ENCODE data around the gene GNE.
"Not testable (repeated sequence)": the region's sequence is repeated elsewhere in the genome, so short reads cannot be mapped to it uniquely, and the experiment has no call there.

Gene GNE

DNA sequence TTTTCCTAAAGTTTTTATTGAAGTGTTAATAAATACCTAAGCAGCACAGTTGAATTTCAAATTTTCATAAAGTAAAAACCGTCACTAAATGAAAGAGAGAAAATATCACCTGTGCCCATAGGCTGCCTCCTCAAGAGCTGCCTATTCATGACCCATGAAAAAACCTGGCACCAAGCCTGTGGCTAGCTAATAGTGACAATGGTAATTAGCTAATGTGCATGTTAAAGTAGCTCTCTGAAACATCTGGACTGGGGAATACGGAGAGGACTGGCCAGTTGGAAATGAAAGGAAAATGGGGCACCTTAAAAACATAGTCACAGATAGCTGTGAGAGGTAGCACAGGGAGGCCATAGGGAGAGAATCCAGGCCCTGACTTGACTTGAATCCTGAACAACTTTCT lies 5.4 kb upstream of the GNE start:
- DNase-seq, result no peak

DNA sequence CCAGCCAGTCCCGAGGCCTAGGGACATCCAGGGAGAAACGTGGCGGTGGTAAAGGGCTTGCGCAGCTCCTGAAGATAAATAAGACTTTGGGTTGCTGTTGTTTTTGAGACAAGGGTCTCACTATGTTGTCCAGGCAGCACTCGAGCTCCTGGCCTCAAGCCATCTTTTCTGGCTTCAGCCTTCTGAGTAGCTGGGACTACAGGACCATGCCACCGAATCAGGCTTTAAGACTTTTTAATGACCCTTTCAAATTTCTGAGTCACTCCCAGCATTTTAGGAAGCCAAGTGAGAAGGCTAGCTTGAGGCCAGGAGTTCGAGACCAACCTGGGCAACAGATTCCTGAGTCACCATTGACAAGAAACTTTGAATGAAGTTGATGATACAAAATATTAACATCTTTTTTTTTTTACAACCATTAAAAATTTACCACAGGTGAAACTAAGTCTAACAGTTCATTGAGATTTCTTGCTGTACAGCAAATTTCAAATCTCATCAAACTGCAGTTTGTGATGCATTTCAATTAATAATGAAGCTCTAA lies 817 bp upstream of the GNE start:
- DNase-seq, result no peak

DNA sequence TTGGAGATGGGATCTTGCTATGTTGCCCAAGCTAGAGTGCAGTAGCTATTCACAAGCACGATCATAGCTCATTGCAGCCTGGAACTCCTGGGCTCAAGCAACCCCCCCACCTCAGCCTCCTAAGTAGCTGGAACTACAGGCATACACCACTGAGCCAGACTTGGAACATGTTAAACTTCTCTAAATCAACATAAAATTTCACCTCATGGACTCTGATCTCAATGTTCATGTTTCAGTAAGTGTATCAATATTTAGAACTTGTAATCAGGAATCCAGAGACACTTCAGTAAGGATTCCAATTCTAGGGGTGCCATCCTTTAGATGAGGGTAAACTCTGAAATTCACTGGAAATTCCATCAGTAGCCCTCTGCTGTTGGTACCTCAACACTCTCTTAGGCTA lies 6.8 kb downstream of the GNE start:
- DNase-seq, result no peak

DNA sequence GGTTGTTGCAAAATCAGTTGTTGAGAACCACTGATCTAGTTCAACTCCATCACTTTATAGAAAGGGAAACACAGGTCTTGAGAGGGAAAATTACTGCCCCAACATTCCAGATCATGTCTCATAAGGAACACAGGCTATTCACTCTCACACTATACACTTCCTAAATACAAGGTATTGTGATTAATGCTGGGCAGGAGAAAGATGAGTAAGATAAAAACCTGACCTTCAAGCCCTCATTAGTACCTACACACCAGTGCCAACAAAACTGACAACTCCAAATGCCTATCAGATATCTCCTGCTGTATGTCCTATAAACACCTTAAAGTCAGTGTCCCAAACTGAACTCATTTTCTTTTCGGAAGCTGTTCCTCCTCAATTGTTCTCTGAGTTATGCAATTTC lies 8.2 kb downstream of the GNE start:
- no peak for DNase-seq

DNA sequence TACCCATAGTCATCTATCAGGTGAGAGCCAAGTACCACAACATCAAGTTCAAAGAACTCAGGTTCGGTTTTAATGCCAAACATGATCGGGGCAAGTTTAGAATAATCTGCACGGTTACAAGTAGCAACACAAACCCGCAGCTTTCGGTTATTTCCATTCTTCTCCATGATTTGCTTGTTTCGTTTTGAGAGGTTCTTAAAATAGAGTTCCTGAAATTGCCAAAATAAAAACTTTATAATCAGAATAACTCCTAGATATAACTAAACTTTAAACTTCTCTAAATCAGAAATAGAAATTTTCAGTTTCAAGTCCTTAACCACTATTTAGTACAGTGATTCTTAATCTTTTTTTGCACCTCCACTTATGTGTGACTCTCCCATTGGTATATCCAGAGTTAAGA lies 9.1 kb downstream of the GNE start:
- no peak for DNase-seq

DNA sequence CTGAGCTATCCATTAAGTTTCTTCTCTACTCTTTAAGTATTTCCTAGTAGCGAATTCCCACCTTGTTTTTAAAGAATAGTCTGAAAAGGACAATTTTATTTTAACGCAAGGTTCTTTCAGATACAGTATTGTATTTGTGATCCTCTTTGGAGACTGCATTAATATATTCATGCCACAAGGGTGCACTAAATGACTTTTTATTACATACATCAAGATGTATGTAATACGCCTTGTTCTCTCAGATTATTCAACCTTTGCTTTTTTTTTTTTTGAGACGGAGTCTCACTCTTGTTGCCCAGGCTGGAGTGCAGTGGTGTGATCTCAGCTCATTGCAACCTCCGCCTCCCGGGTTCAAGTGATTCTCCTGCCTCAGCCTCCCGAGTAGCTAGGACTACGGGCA lies 10.2 kb downstream of the GNE start:
- not testable (repeated sequence) for DNase-seq

DNA sequence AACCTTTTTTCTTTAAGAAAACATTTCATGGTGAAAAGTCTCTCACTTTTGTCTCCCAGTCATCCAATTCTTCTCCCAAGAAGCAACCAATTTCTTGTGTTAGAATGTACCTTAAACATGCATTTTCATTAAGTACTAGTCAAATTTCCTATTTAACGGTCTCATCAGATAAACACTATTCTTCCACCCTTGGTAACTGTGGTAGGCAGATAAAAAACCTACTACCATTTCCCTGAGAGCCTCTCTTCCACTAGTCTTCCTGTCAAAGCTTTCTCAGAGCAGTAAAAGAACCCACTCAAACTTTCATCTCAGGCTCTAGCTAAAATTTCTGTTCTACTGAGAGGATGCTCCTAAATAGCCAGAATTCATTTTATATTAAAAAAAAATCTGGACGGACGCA lies 10.9 kb downstream of the GNE start:
- DNase-seq, result no peak

DNA sequence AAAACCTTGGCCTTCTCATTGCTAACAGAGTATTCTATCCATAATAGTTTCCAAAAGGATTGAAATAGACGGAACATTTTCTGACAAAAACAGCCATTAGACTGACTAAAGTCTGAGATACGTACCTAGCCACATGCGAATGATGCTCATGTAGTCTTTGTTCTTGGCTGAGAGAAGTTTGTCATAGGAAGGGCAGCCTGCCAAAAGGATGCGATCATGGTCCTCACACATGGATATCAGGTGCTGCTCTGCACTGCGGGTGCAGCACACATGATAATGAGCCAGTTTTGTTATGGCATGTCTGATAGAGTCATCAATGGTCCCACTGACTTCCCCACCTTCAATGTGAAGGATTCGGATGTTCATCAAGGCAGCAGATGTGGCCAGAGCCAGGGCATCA lies 12.3 kb downstream of the GNE start:
- DNase-seq, result no peak

DNA sequence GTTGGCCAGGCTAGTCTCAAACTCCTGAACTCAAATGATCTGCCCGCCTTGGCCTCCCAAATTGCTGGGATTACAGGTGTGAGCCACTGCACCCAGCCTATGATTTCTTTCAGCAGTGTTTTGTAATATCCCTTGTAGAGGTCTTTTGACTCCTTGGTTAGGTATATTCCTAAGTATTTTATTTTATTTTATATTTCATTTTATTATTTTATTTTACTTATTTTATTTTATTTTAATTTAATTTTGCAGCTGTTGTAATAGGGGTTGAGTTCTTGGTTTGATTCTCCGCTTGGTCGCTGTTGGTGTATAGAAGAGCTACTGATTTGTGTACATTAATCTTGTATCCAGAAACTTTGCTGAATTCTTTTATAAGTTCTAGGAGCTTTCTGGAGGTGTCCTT lies 18.6 kb downstream of the GNE start:
- not testable (repeated sequence) for DNase-seq

DNA sequence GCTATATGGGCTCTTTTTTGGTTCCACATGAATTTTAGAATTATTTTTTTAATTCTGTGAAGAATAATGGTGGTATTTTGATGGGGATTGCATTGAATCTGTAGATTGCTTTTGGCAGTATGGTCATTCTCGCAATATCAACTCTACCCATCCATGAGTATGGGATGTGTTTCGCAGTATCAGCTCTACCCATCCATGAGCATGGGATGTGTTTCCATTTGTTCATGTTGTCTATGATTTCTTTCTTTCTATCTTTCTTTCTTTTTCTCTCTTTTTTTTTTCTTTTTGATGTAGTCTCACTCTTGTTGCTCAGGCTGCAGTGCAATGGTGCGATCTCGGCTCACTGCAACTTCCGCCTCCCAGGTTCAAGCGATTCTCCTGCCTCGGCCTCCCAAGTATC lies 19.0 kb downstream of the GNE start:
- DNase-seq, result not testable (repeated sequence)

DNA sequence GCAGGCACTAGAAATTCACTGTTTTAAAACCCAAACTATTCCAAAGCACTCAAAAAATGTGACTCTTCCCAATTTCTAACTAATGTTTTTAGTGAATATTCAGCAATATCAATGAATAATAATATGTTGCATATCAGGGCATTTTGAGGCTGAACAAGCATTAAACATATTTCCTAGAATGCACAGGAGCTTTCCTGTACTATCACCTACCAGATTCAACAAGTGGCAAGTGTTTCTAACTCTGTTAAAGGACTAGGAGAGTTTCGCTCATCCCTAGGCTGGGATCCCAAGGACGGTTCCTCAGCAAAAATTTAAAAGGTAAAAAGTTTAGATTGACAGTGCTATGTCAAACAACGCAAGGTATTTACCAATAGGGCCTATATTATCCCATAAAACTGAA lies 21.0 kb downstream of the GNE start:
- no peak for DNase-seq

DNA sequence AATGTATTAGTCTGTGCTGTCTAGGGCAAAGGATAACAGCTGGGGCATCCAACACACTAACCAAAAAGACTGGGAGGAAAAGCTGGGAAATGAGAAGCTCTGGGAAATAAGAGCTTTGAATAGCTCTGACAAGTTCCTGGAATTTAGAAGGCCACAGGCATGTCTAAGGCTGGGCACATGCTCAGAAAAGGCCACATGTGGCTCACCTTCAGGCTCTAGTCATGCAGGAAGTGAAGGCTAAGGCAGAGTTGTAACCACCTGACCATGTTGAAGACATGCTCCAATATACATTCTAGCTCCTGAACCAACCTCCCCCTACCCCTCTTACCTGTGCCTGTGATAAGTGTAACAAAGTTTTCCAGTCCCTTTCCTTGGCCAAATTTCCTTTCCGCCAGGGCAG lies 35.8 kb downstream of the GNE start:
- DNase-seq, result no peak

DNA sequence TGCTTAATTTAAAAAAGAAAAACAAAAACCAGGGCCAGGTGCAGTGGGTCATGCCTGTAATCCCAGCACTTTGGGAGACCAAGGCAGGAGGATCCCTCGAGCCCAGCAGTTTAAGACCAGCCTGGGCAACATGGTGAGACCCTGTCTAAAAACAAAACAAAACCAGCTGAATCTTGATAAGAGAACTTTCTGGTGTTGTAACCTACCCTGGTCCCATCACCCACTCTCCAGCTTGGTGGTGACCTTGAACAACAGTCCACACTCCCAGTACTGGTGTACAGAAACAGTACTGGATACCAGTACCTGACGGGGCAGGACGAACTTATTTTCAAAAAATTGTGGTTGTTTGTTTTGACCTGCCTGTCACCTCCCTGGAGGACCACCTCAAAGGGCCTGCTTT lies 36.6 kb downstream of the GNE start:
- DNase-seq, result no peak

DNA sequence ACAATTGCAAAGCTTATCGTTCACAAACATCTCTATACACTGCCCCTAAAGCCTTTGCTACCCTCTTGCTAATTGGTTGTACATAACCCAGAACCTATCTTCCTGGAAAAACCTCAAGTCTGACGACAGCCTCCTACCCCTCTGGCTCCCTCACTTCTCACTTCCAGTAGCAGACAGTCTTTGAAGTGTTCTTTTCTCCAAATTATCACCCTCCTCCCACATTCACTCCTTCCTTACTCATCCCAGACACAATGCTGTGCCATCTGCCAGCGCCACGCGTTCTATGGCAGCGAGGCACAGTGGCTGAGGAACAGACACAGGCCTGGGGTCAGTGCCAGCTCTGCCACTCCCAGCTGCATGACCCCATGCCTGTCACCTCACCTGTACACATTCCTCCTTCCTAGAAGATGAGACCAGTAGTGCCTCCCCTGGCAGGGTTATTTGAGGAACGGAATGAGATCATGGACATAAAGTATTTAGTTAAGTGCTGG lies 39.8 kb downstream of the GNE start:
- no peak for DNase-seq

DNA sequence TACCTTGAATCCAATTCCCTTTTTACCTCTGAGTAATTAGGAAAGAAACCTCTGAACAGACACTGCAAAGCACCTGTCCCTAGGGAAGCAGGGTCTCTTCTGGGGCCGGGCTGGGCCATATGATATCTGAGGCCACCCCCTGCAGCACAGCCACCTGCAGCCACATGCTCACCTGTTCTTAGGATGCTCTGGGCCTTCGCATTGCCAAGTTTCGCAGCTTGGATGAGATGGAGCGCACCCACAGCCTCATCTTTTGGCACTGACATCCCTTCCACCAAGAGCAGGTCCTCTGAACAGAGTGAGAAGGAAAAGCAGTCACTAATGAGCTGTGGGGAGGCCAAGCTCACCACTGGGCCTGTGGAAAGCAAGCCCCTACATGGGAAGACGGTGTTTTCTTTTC lies 40.2 kb downstream of the GNE start:
- DNase-seq, result no peak

DNA sequence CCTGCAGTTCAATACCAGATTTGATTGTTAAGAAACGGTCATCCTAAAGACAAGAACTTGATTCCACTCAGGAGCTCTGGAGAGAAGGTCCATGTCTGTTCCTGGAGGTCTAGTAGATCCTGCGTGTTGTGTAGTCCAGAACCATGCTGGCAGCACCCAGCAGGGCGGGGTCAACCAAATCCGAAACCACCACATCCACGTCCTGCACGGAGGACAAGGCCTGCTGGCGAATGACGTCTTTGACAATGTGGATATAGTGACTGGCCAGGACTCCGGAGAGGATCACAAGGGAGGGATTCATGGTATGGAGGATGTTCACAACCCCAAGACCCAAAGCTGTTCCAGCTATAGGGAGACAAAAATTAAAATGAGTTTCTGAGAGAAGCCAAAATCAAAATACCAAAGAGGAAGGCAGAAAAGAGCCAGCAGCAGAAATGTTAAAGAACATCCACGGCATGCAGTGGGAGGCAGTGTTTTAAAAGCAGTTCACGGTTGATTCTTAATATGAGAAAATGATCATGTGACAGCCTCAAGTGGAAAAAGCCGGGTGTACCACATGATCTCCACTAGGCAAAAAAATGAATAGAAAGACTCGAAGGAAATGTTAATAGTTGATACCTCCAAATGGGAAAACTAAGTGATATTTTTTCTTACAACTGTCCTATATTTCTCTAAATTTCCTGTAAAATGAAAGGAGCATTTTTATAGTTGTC lies 40.8 kb downstream of the GNE start:
- no peak for DNase-seq

DNA sequence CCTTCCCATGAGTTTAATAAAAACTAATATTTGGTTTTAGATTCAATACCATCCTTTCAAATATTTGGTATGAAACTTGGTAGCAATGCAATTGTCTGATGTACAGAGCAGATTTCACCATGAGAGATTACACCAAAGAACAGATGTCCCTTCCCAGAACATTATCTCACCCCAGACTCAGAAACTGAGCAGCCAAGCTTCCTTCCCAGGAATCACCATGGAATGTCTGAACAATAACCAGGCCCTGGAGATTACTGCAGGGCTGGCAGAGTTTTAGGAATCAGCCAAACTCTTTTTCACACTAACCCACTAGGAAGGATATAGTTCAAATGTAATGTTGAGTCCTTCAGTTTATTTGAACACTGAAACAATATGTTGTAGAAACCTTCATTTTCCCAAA lies 43.7 kb downstream of the GNE start:
- DNase-seq, result no peak

DNA sequence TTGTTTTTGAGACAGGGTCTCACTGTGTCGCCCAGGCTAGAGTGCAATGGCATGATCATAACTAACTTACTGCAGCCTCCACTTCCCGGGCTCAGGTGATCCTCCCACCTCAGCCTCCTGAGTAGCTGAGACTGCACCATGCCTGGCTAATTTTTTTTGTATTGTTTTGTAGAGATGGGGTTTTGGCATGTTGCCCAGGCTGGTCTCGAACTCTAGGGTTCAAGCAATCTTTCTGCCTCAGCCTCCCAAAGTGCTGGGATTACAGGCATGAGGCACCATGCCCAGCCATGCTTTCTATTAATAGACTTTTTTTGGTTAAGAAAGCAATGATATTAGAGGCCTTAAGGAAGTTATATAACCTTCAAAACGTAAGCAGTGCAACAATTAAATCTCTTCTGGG lies 44.3 kb downstream of the GNE start:
- DNase-seq, result no peak

DNA sequence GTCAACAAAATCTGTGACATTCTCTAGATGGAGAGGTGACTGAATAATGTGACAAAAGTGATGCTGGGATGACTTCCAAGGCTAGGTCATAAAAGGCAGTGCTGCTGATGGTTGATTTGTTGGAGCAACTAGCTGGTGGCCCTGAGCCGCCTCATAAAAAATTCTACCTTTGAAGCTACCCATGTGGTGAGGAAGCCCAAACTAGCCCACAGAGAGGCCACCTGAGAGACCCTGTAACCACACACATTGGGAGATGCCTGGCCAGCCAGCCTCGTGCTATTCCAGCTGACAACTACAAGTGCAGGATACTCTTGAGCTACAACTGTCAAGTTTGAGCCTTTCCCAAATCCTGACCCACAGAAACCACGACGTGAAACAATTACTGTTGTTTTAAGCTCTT lies 44.9 kb downstream of the GNE start:
- no peak for DNase-seq

DNA sequence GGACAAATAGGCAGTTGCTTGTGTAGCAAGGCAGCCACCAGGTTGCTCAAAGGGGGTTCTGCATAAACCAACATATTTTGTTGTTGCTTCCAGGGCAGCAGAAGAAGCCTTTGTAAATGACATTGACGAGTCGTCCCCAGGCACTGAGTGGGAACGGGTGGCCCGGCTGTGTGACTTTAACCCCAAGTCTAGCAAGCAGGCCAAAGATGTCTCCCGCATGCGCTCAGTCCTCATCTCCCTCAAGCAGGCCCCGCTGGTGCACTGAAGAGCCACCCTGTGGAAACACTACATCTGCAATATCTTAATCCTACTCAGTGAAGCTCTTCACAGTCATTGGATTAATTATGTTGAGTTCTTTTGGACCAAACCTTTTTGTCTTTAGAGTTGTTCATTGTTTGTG lies 46.7 kb downstream of the GNE start:
- no peak for DNase-seq

DNA sequence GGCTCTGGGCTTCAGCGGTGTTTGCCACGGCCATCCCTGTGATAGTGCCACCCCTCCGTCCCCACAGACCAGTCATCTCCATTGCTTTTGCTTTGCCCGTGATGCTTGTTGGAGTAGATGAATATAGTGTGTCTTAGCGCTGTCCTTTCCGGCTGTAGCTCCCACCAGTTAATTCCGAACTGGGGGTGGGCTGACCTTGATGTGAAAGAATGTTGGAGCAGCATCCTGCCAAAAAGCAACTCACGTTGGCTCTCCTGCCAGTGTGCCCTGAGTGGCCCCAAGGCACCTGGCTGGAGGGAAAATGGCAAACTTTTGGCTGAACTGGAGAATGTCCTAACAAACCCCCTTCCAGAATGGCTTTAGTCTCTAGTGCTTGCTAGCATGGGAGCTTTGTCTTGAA lies 47.5 kb downstream of the GNE start:
- DNase-seq, result no peak

DNA sequence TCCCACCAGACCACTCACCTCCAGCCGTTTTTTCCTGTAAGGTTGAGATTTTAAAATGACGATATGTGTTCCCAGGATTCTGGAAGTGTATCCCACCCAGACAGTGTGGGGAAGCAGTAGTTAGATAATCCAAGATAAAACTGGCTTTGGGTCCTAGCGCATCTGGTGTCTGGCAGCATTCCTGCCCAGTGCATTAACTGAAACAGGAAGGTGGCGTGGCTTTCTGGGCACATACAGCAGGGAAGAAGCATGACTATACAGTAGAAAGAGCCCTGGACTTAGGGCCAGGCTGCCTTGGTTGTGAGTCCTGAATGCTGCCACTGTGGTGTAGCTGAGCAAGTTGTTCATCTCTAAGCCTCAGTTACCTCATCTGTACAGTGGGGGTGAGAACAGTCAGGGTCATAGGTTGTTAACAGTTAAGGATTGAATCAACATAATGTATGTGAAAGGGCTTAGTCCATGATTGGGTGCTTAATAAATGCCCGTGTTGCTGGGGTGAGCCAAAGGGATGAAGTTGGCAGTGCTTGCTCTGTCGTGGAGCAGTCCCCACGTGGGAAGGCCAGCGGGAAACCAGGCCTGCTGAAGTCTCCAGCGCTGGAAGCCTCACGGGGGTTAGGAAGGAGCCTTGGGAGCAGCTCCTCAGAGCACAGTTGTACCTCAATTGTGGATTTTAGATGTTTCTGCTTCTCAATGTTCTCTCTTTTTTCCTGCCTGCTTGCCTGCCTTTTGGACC lies 49.6 kb downstream of the GNE start:
- DNase-seq, result no peak

DNA sequence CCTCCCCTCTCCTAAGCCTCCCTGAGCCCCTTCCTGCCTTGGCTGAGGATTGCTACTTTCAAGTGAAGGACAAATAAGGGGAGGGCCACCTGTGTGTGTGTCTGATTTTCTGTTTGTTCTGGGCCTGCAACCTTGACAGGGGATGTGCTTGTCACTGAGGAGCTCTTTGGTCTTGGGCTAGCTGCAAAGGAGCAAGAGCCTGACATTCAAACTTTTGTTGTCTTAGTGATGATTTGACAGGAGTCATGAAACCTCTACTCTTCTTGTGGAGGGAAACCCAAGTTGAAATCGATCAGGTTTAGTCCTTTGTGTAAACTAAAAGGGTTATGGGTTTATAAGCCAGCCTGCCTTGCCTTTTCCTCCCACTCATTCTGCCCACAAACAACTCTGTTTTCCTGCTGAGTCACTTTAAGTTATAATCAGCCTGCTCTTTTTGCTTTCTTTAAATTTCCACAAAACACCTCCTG lies 50.7 kb downstream of the GNE start:
- DNase-seq, result no peak

DNA sequence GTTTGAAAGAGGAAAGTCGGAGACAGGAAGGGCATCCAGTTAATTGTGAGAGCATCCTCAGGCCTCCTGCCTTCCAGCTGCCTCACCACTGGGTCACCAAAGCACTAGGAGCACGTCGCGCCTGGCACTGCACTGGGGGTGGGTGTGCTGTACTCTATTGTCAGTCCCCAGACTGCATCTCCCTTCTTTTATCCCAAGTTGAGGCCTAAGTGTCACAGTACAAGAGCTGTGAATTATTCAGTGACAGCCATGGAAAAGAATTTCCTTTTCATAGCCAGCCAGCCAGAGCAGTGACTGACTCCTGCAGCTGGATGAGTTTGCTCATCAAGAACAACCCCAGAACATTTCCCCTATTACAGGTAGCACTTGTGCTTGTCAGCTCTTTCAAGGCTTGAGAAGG lies 51.2 kb downstream of the GNE start:
- DNase-seq, result no peak

Data from activated naive CD4-positive, alpha-beta T cell treated with anti-CD3 and anti-CD28 coated beads, Interleukin-2, amount 50 U/mL, for 16 hours (primary cell).